HG03045 (cell line): ENCODE measurements around the gene BMP4.
"Not testable (repeated sequence)": the region's sequence is repeated elsewhere in the genome, so short reads cannot be mapped to it uniquely, and the experiment has no call there.

Experiments
- ATAC-seq: cut with Tn5 transposase; IDR thresholded peaks from one replicate; pipeline ENCODE4 v1.9.1; 2021; ENCODE audit warnings: mild to moderate bottlenecking, moderate library complexity; ENCODE audit not compliant: unreplicated experiment

Gene BMP4

DNA sequence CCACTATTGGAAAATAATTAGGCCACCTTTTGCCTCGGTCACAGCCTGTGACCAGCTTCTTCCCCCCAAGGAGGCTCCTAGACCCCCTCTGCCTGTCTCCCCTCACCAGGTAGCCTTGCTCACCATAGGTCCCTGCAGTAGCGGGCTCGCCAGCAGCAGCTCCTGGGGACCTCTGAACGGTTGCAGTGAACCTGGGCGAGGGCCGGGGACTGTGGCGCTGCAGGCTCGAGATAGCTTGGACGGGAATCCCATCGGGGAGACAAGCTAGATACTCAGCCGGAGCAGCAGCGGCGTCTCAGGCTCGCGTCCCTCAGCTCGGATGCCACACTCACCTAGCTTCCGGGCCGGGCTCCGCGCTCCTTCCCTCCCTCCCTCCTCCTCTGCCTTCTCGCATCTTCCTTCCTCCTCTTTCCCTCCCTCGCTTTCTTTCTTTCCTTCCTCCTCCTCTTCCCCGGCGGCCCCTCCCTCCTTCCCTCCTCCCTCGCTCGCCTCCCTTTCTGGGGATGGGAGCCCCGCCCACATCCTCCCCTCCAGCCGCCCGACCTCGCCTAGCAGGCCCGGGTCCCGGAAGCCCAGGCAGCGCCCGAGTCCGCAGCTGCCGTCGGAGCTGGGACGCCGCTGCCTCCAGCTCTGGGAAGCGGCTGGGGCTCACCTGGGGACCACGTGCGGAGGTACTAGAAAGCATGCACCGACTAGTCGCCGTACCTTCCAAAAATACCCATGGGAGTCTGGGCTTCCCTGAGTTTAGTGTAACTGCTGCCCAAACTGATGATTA is at the start of gene BMP4:
Gene BMP4, minus strand, starts transcription at position 399 of the 775 bp plus-strand sequence. CDS start 4,603 bp downstream, outside the sequence.
- ATAC-seq = no peak

- no peak for ATAC-seq
These were observed 46.4 kb upstream of the BMP4 start for GRCh38 chr14:54003064-54003463.

GRCh38 chr14:54002653-54003052 is 46.0 kb upstream of the BMP4 start:
- no peak for ATAC-seq

DNA sequence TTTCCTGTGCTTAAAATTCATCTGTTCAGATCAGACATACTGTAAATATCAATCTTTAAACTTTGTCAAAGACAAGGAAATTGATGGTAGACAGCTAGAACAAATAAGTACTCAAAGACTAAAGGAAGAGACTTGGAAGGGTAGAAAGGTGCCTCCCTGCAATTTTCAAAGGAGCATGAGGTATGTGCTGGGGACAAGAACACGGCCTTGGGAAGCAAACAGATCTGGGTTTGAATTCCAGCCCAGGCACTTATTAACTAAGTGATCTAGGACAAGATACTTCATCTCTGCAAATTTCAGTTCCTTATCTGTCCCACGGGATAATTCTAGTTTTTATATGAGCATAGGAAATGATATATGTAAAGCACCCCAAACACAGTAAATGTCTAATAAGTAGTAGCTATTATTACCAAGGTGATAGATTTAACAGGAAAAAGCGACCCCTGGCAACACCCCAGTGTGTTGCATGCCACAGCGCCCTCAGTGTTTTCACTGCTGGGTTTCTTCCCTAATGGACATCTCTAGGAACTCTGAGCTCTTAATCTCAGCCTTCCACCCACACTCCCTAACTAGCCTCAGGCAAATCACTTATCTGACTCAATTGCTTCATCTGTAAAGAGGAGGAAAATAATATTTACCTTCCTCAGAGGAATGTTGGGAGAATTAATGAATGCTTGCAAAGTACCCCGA is 44.7 kb upstream of the BMP4 start:
- no peak for ATAC-seq

DNA sequence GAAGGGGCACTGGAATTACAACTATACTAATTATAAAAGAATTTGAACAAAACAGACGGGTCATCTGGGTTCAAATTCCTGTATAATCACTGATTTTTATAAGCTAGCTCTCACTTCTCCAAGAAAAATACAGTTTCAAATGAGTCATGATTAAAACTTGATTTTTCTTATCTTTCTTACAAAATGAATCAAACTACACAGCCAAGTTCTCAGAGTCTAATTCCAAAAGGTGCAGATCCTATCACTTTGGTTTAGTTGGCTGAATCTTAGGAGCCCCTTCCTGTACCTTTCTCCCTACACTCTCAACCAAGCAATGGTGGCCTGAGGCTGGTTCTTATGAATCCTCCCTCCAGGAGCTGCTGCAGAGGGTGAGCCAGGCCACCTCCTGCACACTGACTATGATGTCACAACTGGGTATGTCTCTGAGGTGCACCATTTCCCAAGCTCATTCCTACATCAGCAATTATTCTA is 43.8 kb upstream of the BMP4 start:
- no peak for ATAC-seq

DNA sequence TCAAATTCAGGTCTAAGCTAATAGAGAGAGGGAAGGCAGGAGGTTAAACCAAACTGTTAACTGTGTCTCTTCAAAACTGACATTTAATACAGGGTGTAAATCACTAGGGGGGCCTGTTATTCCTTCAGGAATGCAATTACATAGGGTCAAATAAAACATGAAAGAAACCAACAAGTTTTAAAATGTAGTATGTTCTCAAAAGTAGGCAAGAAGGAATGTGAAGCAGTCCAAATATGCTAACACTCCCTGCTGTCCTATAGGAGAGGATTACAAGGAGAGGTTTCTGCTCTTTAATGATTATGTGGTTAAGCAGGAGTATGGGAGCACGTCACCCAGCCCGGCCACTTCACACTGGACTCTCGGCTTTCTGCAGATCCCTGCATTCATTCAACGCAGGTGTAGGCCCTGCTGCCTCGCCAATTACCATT is 42.5 kb upstream of the BMP4 start:
- ATAC-seq = no peak

DNA sequence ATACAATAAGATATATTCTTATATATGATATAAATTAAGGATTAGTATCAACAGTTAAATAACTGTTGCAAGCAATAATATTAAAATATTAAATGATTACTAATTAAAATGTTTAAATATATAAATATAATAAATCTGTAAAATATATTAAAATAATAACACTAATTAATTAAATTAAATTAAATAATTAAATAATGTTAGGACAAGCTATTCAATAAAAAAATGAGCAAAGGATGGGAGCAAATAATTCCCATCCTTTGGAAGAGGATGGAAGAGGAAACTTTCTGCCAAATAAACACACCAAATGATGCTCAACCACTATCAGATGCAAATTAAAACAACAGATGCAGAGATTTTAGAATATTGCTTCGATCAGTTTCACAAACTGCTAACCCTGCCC is 39.4 kb upstream of the BMP4 start:
- ATAC-seq = no peak

DNA sequence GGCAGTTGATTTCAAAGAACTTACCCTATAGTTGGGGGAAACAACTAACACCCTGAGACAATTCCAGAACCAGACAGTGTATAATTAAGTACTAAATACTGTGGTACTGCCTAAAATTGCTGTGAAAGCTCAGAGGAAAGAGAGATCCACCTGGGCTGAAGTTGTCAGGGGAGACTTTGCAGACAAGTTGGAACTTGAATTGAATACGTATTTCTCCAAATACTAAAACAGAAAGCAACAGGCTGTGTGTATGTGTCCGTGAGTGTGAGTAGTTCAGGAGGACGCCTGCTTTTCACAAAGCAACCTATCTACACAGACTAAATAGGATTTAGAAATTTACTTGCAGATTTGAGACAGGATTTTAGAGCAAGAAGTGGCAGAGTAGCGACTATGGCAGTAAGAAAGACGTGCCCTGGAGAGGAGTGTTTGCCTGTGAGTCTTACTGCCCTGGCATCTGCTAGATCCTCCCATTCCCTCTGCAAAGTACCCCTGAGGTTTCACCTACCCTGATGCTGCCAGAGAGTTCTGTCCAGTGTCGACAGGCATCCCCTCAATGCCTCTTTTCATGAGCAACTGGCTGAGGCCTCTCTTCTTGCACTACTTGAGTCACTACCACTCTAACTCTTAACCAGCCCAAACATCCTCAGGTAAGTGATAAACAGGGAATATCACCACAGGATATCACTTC is 37.4 kb upstream of the BMP4 start:
- ATAC-seq = no peak

DNA sequence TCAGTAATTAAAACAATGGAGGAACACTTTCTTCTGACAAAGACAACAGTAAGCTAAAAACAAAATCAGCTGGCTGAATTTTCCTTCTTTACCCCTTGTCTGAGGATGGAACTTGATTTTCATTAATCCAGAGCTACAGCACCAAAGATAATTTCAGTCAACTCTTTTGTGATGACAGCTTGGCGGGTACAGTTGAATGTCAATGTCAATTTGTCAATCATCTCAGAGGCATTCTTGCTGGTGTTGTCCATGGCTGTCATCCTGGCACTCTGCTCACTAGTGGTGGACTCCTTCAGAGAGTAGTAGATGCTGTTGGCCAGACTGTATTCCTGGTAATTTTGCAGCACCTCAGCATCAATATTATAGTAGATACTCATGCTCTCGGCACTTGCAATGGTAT is 34.4 kb upstream of the BMP4 start:
- ATAC-seq = no peak

DNA sequence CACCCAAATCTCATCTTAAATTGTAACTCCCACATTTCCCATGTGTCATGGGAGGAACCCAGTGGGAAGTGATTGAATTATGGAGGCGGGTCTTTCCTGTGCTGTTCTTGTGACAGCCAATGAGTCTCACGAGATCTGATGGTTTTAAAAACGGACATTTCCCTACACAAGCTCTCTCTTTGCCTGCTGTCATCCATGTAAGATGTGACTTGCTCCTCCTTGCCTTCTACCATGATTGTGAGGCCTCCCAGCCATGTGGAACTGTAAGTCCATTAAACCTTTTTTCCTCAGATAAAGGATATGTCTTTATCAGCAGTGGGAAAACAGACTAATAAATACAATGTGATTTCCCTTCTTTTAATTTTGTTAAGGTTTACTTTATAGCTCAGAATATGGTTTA is 30.1 kb upstream of the BMP4 start:
- not testable (repeated sequence) for ATAC-seq

DNA sequence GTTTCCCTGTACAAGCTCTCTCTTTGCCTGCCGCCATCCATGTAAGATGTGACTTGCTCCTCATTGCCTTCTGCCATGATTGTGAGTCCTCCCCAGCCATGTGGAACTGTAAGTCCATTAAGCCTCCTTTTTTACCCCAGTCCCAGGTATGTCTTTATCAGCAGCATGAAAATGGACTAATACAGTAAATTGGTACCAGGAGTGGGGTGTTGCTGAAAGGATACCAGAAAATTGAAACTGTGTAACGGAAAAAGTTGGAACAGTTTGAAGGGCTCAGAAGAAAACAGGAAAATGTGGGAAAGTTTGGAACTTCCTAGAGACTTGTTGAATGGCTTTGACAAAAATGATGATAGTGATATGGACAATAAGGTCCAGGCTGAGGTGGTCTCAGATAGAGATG is 28.3 kb upstream of the BMP4 start:
- not testable (repeated sequence) for ATAC-seq

GRCh38 chr14:53983112-53983511 is 26.5 kb upstream of the BMP4 start:
- ATAC-seq = no peak

GRCh38 chr14:53982546-53982945 is 25.9 kb upstream of the BMP4 start:
- ATAC-seq = no peak

GRCh38 chr14:53979747-53980642 is 23.4 kb upstream of the BMP4 start:
- no peak for ATAC-seq

DNA sequence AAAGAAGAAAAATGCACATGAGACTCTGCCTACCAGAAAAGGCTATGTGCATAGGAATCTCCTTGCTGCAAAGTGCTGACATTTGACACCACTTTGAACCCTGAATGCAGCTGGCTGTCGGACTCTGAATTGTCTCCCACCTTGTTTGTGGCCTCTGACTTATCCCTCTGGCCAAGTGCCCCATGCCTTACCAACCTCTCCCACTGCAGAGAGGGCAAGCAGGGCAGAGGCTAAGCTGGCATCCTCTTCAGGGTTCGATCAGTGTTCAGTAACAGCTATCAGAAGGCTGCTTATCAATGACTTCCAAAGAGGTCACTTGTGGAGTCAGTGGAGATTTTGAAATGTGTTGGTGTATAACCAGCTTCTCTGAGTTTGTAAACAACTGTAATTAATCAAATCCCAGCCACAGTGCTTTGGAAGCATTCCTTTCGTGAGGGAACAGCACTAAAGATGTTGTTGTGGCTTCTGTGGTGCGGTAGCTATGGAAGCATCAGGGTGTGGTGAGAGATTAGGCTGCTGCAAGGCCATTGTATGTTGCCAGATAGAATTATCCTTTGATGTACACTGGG is 22.6 kb upstream of the BMP4 start:
- no peak for ATAC-seq

GRCh38 chr14:53978194-53978593 is 21.6 kb upstream of the BMP4 start:
- no peak for ATAC-seq

DNA sequence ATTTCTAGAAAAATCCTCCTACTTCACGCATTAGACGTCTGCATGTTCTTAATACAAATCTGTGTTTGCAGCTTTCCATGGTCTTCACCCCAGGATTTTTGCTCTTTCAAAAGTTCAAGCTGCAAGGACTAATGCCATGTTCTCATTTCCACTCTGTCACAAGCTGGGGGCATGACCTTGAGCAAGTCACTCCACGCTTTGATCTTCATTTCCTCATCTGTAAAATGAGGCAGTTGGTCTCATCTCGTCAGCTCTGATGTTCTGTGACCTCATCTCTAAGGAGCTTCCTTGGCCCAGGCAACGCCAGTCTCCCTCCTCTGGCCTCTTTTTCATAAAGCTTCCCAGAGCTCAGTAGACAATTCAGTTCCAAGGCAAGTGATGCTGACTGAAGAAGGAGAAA is 18.8 kb upstream of the BMP4 start:
- no peak for ATAC-seq

DNA sequence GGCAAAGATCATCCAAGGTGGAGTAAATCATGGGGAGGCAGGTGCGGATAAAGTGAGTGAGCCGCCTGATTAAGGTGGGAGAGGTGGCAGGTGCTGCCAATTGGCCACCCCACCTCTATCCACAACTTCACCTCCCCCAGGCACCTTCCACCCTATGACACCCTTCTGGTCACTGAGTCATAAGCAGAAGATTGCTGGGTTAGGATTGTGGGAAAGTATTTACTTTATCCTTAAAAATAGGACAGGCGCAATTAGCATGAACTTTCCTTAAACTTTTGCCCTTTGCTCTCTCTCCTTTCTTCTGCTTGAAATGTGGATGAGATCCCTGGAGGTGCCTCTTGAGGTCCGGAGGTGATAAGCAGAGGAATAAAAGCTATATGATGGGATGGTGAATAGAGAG is 14.9 kb upstream of the BMP4 start:
- no peak for ATAC-seq

- no peak for ATAC-seq
These were observed 12.7 kb upstream of the BMP4 start for GRCh38 chr14:53969326-53969725.

DNA sequence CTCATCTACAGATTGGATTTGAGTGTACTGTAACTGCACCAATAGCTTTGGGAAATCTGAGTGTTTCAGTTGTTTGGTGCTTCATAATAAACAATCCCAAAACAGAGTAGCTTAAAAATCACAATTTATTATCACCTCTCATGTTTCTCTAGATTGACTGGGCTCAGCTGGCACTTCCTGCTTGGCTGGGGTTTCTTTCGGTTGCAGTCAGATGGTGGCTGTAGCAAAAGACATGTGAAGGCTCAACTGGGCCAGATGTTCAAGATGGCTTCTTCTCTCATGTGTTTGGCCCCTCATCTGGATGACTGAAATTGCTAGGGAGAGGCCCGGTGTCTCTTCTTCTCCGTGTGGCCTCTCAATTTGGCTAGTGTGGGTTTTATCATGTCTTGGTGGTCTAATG is 12.1 kb upstream of the BMP4 start:
- no peak for ATAC-seq
